CD4-positive, alpha-beta T cell treated with Interleukin-6 at 100 ng/mL for 8 hours (primary cell): ENCODE results near the gene NUMB.

Experiments
- DNase-seq: peaks from one replicate; pipeline ENCODE4 v3.0.0-alpha.2; 2020; ENCODE audit warnings: mixed read lengths, low spot score

The NUMB gene

DNA sequence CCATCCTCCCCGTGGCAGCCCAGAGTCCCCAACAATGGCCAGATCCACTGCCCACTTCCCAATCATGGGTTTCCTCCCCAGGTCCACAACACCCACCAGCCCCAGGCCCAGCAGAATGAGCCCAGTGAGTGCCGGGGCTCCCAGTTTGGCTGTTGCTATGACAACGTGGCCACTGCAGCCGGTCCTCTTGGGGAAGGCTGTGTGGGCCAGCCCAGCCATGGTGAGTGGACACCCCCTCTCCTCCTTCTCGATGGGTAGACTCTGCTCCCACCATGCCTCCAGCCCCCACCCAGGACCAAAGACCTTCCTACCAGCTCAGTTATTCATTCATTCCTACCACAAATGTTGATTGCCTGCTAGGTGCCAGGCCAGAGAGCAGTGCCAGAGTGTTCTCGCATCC lies 197.3 kb downstream of the NUMB start:
- no peak for DNase-seq

GRCh38 chr14:73260574-73260973 lies 197.8 kb downstream of the NUMB start:
- DNase-seq = no peak

- no peak for DNase-seq
Observed at GRCh38 chr14:73259837-73260236, 198.5 kb downstream of the NUMB start.

DNA sequence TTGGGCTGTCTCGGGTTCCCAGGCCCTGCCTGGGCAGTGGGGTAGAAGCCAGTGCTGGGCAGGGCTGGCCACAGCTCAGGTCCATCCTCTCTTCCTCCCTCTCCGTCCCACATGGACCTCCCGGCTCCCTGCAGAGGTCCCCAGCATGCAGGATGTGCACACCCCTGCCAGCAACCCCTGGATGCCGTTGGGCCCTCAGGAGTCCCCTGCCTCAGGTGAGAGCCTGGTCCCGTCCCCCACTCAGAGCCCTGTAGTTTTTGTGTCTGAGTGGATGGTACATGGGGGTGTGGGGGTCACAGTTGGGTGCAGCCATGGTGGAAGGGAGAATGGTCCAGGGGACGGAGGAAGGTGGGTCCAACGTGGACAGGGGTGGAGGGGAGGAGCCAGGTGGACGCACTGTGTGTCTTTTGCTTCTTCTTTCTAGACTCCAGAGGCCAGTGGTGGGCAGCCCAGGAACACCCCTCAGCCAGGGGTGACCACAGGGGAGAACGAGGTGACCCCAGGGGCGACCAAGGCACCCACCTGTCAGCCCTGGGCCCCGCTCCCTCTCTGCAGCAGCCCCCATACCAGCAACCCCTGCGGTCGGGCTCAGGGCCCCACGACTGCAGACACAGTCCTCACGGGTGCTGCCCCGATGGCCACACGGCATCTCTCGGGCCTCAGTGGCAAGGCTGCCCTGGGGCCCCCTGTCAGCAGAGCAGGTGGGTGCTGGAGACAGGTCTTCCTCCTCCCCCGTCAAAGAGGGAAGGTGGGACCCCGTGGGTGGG lies 199.3 kb downstream of the NUMB start:
- no peak for DNase-seq

DNA sequence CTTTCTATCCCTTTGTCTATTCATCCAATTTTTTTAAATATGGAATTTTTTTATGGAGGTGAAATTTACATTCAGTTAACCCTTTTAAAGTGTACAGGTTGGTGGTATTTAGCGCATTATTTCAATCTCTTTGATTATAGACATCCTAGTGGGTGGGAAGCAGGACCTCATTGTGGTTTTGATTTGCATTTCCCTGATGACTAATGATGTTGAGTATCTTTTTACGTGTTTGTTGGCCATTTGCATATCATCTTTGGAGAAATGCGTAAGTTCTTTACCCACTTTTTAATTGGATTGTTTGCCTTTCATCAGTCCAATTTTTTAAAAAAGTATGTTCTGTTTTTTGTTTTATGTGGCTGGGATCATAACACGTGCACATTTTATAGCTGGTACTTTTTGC lies 200.3 kb downstream of the NUMB start:
- DNase-seq = no peak

DNA sequence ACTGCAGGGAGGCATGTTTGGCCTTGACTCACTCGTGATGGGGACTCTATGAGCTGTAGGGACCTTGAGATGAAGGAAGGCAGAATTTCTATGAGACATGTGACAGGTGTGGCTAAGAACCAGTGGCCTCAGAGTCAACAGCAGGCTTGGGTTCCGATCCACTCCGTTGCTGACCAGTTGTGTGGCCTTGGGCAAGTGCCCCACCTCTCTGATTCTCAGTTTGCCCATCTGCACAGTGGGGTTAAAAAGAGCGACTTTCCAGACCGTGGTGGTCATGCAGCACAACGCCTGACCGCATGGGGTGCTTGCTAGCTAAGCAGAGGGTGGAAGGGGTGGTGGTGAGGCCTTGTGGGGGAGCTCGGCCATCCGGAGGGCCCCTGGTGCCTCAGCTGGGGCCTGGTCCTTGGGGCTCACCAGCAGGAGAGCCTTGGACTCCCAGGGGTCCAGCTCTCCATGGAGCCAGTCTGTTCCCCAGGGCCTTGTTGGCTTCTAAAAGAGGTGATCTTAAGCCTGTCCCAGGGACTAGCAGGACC lies 202.6 kb downstream of the NUMB start:
- no peak for DNase-seq

- DNase-seq = no peak
Observed at GRCh38 chr14:73255005-73255400, 203.3 kb downstream of the NUMB start.

DNA sequence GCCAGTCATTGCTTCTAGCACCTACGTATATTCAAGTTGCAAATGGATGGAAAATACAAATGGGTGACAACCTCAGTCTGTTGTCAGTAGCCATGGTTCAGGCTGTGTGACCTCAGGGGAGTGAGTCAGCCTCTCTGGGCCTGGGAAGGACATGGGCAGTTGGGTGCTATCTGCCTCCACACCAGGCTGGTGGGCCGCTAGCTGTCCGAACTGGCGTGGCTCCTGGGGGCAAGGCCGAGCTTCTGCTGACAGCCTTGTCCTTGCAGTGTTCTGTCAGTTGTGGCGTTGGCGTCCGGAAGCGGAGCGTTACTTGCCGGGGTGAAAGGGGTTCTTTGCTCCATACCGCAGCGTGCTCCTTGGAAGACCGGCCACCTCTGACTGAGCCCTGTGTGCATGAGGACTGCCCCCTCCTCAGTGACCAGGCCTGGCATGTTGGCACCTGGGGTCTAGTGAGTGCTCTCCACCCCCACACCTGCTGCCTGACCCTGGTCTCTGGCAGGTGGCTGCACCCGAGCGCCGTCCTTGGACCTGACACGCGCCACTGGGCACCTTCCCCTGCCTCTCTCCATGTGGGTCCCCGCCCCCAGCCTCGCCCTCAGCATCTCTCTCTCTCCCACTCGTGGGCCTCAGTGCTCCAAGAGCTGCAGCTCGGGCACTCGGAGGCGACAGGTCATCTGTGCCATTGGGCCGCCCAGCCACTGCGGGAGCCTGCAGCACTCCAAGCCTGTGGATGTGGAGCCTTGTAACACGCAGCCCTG lies 203.9 kb downstream of the NUMB start:
- DNase-seq = no peak

- DNase-seq = no peak
Observed at GRCh38 chr14:73253721-73254120, 204.6 kb downstream of the NUMB start.

DNA sequence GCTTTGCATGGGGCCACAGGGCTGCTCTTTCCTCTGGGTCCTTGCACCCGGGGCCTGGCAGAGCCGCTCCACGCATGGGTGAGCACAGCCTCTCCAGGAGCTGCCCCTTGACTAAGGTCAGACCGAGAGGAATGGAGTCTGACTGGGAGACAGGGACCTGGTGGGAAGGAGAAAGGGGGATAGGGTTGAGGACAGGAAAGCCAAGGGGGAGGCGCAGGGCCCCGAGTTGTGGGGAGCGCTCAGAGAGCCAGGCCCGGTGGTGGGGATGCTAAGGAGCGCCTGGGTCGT lies 205.1 kb downstream of the NUMB start:
- no peak for DNase-seq

DNA sequence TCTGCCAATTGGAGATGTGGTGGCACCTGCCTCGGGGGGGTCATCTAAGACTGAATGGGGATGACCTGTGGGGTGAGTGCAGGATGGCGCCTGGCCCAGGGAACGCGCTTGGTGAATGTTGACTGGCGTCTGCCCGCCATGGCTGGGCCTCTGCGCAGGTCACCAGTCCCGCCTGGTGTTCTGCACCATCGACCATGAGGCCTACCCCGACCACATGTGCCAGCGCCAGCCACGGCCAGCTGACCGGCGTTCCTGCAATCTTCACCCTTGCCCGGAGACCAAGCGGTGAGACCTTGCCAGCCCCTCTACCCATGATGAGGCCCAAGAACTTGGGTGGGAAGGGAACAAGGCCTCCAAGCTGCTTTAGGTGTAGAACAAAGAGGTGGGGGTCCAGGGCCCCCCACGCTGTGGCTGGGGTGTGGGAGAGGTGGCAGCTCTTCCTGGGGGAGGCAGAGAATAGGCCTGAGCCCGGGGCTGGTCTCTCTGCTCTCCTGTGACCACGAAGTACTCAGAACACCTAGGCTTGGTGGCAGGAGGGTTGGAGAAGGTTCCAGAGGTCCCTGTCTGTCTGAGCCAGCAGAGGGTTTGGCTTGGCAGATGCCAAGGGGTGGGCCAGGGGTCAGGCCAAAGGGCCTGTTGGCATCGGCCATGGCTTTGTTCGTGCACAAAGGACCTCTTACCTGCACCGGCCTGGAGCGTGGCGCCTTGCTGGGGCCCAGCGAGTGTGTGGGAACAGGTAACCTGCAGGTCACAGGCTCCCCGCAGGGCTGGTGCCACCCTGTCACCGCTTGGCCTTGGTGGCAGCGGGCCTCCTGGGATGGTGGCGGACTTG lies 205.6 kb downstream of the NUMB start:
- no peak for DNase-seq

- DNase-seq = no peak
Observed at GRCh38 chr14:73251516-73252215, 206.7 kb downstream of the NUMB start.

- no peak for DNase-seq
Observed at GRCh38 chr14:73250781-73251500, 207.4 kb downstream of the NUMB start.

DNA sequence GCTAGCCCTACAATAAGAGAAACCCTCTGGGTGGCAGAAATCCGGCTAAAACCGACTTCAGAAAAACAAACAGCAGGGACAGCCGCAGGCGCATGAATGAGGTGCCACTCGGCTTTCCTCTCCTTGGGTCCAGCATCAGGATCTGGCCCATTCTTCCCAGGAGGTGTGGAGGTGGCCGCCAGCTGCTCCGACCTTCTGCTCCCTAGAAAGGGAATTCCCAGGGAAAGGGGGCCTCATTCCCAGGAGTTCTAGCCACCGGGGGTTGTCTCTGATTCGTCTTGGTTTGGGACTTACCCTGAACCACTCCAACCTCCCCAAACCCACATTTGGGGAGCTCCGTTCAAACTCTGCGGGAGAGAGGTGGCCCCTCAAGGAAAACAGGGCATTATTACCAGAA lies 208.0 kb downstream of the NUMB start:
- DNase-seq = no peak

GRCh38 chr14:73249564-73250316 lies 208.6 kb downstream of the NUMB start:
- no peak for DNase-seq

DNA sequence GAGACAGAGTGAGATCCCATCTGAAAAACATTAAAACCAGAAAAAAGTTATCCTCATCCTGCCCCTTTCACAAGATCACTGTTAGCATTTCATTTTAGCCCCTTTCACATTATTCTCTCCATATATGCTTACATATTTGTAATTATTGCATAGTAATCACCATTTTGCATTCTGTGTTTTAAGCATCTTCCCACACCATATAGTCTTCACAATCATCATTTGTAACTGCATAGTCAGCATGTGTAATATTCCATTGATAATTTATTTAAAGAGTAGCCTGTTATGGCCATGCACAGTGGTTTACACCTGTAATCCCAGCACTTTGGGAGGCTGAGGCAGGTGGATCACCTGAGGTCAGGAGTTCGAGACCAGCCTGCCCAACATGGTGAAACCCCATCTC lies 209.2 kb downstream of the NUMB start:
- DNase-seq = no peak

- no peak for DNase-seq
Observed at GRCh38 chr14:73248108-73248868, 210.1 kb downstream of the NUMB start.

GRCh38 chr14:73246387-73247150 lies 211.8 kb downstream of the NUMB start:
- DNase-seq = no peak
